Transverse colon (tissue), 4 donors: ENCODE measurements around the gene TTC6. TPM values are rescaled to one million over a fixed set of nuclear protein-coding genes. Genes with fewer than 3 reads are reported as not detected.
"Not testable (repeated sequence)": the region's sequence is repeated elsewhere in the genome, so short reads cannot be mapped to it uniquely, and the experiment has no call there.

ENCODE experiments used
- DNase-seq: peaks from one replicate; pipeline ENCODE4 v3.0.0-alpha.2; 2019
- H3K27ac ChIP-seq, 4 donors: fragments of 200-600 bp; sonication (generic); 2 replicates each; pipeline ENCODE4 v1.5.1; 2016 to 2018; ENCODE audit warnings: inconsistent platforms in 4 of 4
- H3K27me3 ChIP-seq: fragments of 200-600 bp; sonication (generic); 2 replicates; pipeline ENCODE4 v1.5.1; 2017; ENCODE audit warnings: inconsistent platforms
- H3K36me3 ChIP-seq, 4 donors: fragments of 200-600 bp; sonication (generic); 2 replicates each; pipeline ENCODE4 v1.5.1; 2017 to 2019; ENCODE audit warnings: inconsistent platforms in 4 of 4
- H3K4me1 ChIP-seq, 4 donors: fragments of 200-600 bp; sonication (generic); 2 replicates each; pipeline ENCODE4 v1.5.1; 2017 to 2020; ENCODE audit warnings: inconsistent platforms in 4 of 4
- H3K4me3 ChIP-seq, 4 donors: fragments of 200-600 bp; sonication (generic); 1 replicate in 1 of 4; 2 replicates in 3 of 4; pipeline versions ENCODE4 v1.5.1 to v1.6.1; 2017 to 2019; ENCODE audit warnings: inconsistent platforms in 4 of 4
- H3K9me3 ChIP-seq, 2 donors: fragments of 200-600 bp; sonication (generic); 2 replicates each; pipeline ENCODE4 v1.5.1; 2017 to 2019; ENCODE audit warnings: inconsistent platforms in 2 of 2
- EP300 ChIP-seq: sonication (generic); formaldehyde crosslinking; IDR thresholded peaks from one replicate; pipeline ENCODE4 v1.6.1; 2017; ENCODE audit warnings: antibody characterized with exemption, low read depth
- POLR2A ChIP-seq: fragments of 450-650 bp; IDR thresholded peaks from one replicate; pipeline ENCODE4 v1.6.1; 2016; ENCODE audit warnings: antibody characterized with exemption, mild to moderate bottlenecking, moderate library complexity
- POLR2AphosphoS5 ChIP-seq, 3 donors: sonication (generic); formaldehyde crosslinking; IDR thresholded peaks; one replicate each; pipeline ENCODE4 v1.6.1; 2016; ENCODE audit warnings: antibody characterized with exemption in 3 of 3
- WGBS, 2 donors: methylation state at CpG; one replicate each; pipeline ENCODE4 v1.1.5; 2018; ENCODE audit warnings: low coverage in 1 of 2; 5-methylcytosine and 5-hydroxymethylcytosine counted together
- in situ Hi-C, 4 donors: fragments of 200-750 bp; cut with MboI; loops; one replicate each; pipeline versions ENCODE4 v1.15.0 to v1.15.1; 2017; ENCODE audit warnings: low sequenced_read_pairs in 3 of 4, low pct_ligation_motif_present in 1 of 4, low pct_unique_long_range_greater_than_20kb in 1 of 4
- intact Hi-C: fragments of 100-400 bp; cut with DNase I; formaldehyde crosslinking; loops from one replicate; pipeline ENCODE4 v1.15.1; 2023; ENCODE audit warnings: low total_unique reads
- total RNA-seq, 4 donors: library from RNA; depleted of rRNA; stranded (reverse); fragments of >200 nt; gene quantifications; one replicate each; pipeline ENCODE4 v1.1.0, GENCODE V29; 2016
- TF ChIP-seq, protein P1 (sequence below), 5 experiments: fragments of 200-600 bp in 3 of 5; fragments of 450-650 bp in 2 of 5; sonication (generic) in 3 of 5; IDR thresholded peaks; 1 replicate in 2 of 5; 2 replicates in 3 of 5; pipeline ENCODE4 v1.5.1; 2016 to 2017; ENCODE audit warnings: antibody characterized with exemption in 5 of 5, inconsistent platforms in 3 of 5, mild to moderate bottlenecking in 2 of 5, moderate library complexity in 1 of 5

The TTC6 gene
- total RNA-seq, 4 donors from 2014 or later = 1.5 to 12.5 (median 4.9) TPM

GRCh38 chr14:37553935-37554550 is 41.4 kb upstream of the TTC6 start:
- no peaks in the 10 kb centered on the region for H3K9me3 ChIP-seq
- no peaks in the 10 kb centered on the region for H3K36me3 ChIP-seq
- H3K4me1 ChIP-seq = no peaks in the 10 kb centered on the region
- no peak overlapping the region for H3K27ac ChIP-seq
- WGBS, 2 donors = 75 to 88% methylated on average over 1 of the region's 1 CpG
- H3K4me3 ChIP-seq = no peak overlapping the region
- intact Hi-C loops = no loop called here
- no peaks in the 10 kb centered on the region for H3K27me3 ChIP-seq
- in situ Hi-C loops = loop anchor here in 1 of 4 donors (25.0 kb wide), 1 partner anchor 292 kb away; no protein-coding TSS in a partner anchor
- no peak for DNase-seq
- TF ChIP-seq EP300 (no peak), POLR2AphosphoS5 (IDR thresholded peaks at IDR 0.05) (no peak), POLR2A (no peak)
- TF ChIP-seq, protein P1, sequence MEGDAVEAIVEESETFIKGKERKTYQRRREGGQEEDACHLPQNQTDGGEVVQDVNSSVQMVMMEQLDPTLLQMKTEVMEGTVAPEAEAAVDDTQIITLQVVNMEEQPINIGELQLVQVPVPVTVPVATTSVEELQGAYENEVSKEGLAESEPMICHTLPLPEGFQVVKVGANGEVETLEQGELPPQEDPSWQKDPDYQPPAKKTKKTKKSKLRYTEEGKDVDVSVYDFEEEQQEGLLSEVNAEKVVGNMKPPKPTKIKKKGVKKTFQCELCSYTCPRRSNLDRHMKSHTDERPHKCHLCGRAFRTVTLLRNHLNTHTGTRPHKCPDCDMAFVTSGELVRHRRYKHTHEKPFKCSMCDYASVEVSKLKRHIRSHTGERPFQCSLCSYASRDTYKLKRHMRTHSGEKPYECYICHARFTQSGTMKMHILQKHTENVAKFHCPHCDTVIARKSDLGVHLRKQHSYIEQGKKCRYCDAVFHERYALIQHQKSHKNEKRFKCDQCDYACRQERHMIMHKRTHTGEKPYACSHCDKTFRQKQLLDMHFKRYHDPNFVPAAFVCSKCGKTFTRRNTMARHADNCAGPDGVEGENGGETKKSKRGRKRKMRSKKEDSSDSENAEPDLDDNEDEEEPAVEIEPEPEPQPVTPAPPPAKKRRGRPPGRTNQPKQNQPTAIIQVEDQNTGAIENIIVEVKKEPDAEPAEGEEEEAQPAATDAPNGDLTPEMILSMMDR (IDR thresholded peaks at IDR 0.05) = no peak

DNA sequence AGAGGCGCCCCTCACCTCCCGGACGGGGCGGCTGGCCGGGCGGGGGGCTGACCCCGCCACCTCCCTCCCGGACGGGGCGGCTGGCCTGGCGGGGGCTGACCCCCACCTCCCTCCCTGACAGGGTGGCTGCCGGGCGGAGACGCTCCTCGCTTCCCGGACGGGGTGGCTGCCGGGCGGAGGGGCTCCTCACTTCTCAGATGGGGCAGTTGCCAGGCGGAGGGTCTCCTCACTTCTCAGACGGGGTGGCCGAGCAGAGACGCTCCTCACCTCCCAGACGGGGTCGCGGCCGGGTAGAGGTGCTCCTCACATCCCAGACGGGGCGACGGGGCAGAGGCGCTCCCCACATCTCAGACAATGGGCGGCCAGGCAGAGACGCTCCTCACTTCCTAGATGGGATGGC is 39.8 kb upstream of the TTC6 start:
- DNase-seq, intact Hi-C loops, H3K27me3 ChIP-seq, H3K27ac ChIP-seq, H3K4me3 ChIP-seq, H3K9me3 ChIP-seq, H3K36me3 ChIP-seq, H3K4me1 ChIP-seq: not testable (repeated sequence)
- in situ Hi-C loops = loop anchor here in 1 of 4 donors (25.0 kb wide), 1 partner anchor 293 kb away; no protein-coding TSS in a partner anchor
- 92% methylated on average over 9 of the region's 33 CpGs; no CpG with 5 or more reads in 1 of the 2 donors for WGBS, 2 donors

DNA sequence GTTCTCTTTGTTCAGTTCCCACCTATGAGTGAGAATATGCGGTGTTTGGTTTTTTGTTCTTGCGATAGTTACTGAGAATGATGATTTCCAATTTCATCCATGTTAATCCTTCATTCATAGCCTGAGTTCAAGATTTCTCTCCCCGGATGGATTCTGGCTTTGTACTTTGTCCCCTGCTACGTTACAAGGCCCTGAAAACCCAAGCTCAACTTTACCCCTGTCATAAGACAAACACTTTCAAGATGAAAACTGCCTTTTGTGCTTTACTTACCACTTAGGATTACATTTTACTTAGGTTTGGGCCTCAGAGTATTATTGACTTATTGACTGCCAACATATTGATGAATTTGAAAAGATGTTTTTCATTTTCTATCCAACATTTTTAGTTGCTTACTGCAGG is 36.7 kb upstream of the TTC6 start:
- no peak overlapping the region for H3K27ac ChIP-seq
- H3K9me3 ChIP-seq = no peaks in the 10 kb centered on the region
- no peaks in the 10 kb centered on the region for H3K27me3 ChIP-seq
- DNase-seq = no peak
- WGBS, 2 donors = 72 to 80% methylated on average over 4 of the region's 4 CpGs
- no peak overlapping the region for H3K4me3 ChIP-seq
- peaks cover 0 to 12% (median 5%) of the 10 kb centered on the region in 4 donors for H3K4me1 ChIP-seq
- intact Hi-C loops = no loop called here
- no peaks in the 10 kb centered on the region for H3K36me3 ChIP-seq
- TF ChIP-seq, protein P1 (IDR thresholded peaks at IDR 0.05) = no peak
- TF ChIP-seq POLR2AphosphoS5 (IDR thresholded peaks at IDR 0.05) = no peak
- TF ChIP-seq EP300 = no peak
- no peak for TF ChIP-seq POLR2A
- in situ Hi-C loops = loop anchor here in 1 of 4 donors (25.0 kb wide), 1 partner anchor 296 kb away; no protein-coding TSS in a partner anchor

GRCh38 chr14:37559386-37559785 is 36.0 kb upstream of the TTC6 start:
- H3K4me3 ChIP-seq = no peak overlapping the region

More at GRCh38 chr14:37559386-37559785, 36.0 kb upstream of the TTC6 start:
- Histone ChIP-seq H3K27ac (no peak overlapping the region), H3K36me3 (no peaks in the 10 kb centered on the region), H3K27me3 (no peaks in the 10 kb centered on the region), H3K9me3 (no peaks in the 10 kb centered on the region), H3K4me1 (peaks cover 0 to 12% (median 5%) of the 10 kb centered on the region in 4 donors)
- 86 to 94% methylated on average over 5 to 6 of the region's 6 CpGs for WGBS, 2 donors
- DNase-seq = no peak
- TF ChIP-seq POLR2A (no peak), POLR2AphosphoS5 (IDR thresholded peaks at IDR 0.05) (no peak), EP300 (no peak)
- TF ChIP-seq, protein P1 (IDR thresholded peaks at IDR 0.05) = no peak
- intact Hi-C loops (no loop called here), in situ Hi-C loops (loop anchor here in 1 of 4 donors (25.0 kb wide), 1 partner anchor 297 kb away; no protein-coding TSS in a partner anchor)
